Caco-2 (cell line): ENCODE data around the gene SEZ6. TPM values are rescaled to one million over a fixed set of nuclear protein-coding genes. Genes with fewer than 3 reads are reported as not detected.

Experiments used
- BruUV-seq: library from RNA; stranded (reverse); fragments of 400-500 nt; replicated peaks from 2 replicates; lab custom pipeline; 2021; lab: Mats Ljungman, UMichigan
- CTCF ChIA-PET: fragments of 300-600 bp; sonication (Branson Sonifier 250); formaldehyde crosslinking; loops from one replicate; lab custom pipeline; 2022; ENCODE audit warnings: antibody characterized with exemption; lab: Charles Lee
- POLR2A ChIA-PET: fragments of 300-600 bp; sonication (Branson Sonifier 250); formaldehyde crosslinking; loops from one replicate; lab custom pipeline; 2022; ENCODE audit warnings: antibody characterized with exemption; lab: Charles Lee
- DNase-seq, 2 experiments: peaks; one replicate each; pipeline versions ENCODE4 v3.0.0 to v3.0.0-alpha.2; 2020 to 2022
- H3K27me3 ChIP-seq: replicated peaks from 2 replicates; pipeline ENCODE4 v1.6.0; 2011; ENCODE audit warnings: low read length; ENCODE audit not compliant: control insufficient read depth, insufficient read depth
- H3K36me3 ChIP-seq: 2 replicates; pipeline ENCODE4 v1.5.1; 2011; ENCODE audit warnings: low read length; ENCODE audit not compliant: control insufficient read depth, insufficient read depth
- H3K4me1 ChIP-seq: fragments of 250-450 bp; sonication (Bioruptor Pico); 2 replicates; pipeline ENCODE4 v1.5.1; 2020; ENCODE audit warnings: mild to moderate bottlenecking
- H3K4me3 ChIP-seq: 2 replicates; pipeline ENCODE4 v1.5.1; 2011; ENCODE audit warnings: low read depth, mild to moderate bottlenecking, control low read depth, low read length
- H3K9me3 ChIP-seq: fragments of 250-450 bp; sonication (Bioruptor Pico); 2 replicates; pipeline ENCODE4 v1.5.1; 2020; ENCODE audit warnings: mild to moderate bottlenecking, moderate library complexity
- H3K27ac Mint-ChIP-seq: one replicate; pipeline ENCODE4 v1.8.0; 2022; ENCODE audit warnings: mixed read lengths; ENCODE audit not compliant: unreplicated experiment
- H3K27me3 Mint-ChIP-seq: one replicate; pipeline ENCODE4 v1.8.0; 2022; ENCODE audit warnings: mixed read lengths; ENCODE audit not compliant: insufficient read depth, unreplicated experiment
- H3K36me3 Mint-ChIP-seq: one replicate; pipeline ENCODE4 v1.8.0; 2022; ENCODE audit warnings: mild to moderate bottlenecking, mixed read lengths; ENCODE audit not compliant: insufficient read depth, unreplicated experiment
- H3K4me1 Mint-ChIP-seq: one replicate; pipeline ENCODE4 v1.8.0; 2022; ENCODE audit warnings: low read depth, mixed read lengths; ENCODE audit not compliant: unreplicated experiment
- H3K4me3 Mint-ChIP-seq: one replicate; pipeline ENCODE4 v1.8.0; 2022; ENCODE audit warnings: mild to moderate bottlenecking, moderate library complexity, mixed read lengths; ENCODE audit not compliant: unreplicated experiment
- H3K9me3 Mint-ChIP-seq: one replicate; pipeline ENCODE4 v1.8.0; 2022; ENCODE audit warnings: mixed read lengths; ENCODE audit not compliant: unreplicated experiment
- intact Hi-C: fragments of 100-400 bp; cut with micrococcal nuclease; formaldehyde crosslinking; loops from one replicate; pipeline ENCODE4 v1.10.0; 2022; ENCODE audit not compliant: unreplicated experiment
- total RNA-seq: library from RNA; stranded (reverse); gene quantifications from 2 replicates; pipeline ENCODE4 v1.2.3, GENCODE V29; 2022
- TF ChIP-seq, protein P1 (sequence below), 2 experiments: fragments of 200-600 bp in 1 of 2; IDR thresholded peaks; 1 replicate in 1 of 2; 2 replicates in 1 of 2; pipeline versions ENCODE4 v1.5.1 to v1.8.0; 2011 to 2022; ENCODE audit warnings: antibody characterized with exemption in 1 of 2, control low read depth in 1 of 2, inconsistent platforms in 1 of 2, low read depth in 1 of 2, low read length in 1 of 2, mild to moderate bottlenecking in 1 of 2, moderate library complexity in 1 of 2; ENCODE audit not compliant: insufficient read depth in 1 of 2, severe bottlenecking in 1 of 2, unreplicated experiment in 1 of 2

SEZ6 gene
- total RNA-seq, 1 experiment from 2014 or later = not detected

- Histone ChIP-seq H3K27me3 (no peaks in the 10 kb centered on the region), H3K9me3 (no peaks in the 10 kb centered on the region), H3K4me1 (no peaks in the 10 kb centered on the region; the same call in 1 of the 2 replicates), H3K4me3 (no peak overlapping the region), H3K36me3 (no peaks in the 10 kb centered on the region)
- ChIA-PET CTCF (interaction anchor here (0.6 to 1.2 kb wide), 5 partner anchors 9 to 266 kb away, joined by 3 to 7 read pairs (median 4); no protein-coding TSS in a partner anchor), POLR2A (interaction anchor here (0.6 kb wide), 2 partner anchors 39 to 124 kb away, joined by 3 read pairs; no protein-coding TSS in a partner anchor)
- intact Hi-C loops = no loop called here
- H3K36me3 Mint-ChIP-seq = no peaks in the 10 kb centered on the region
- H3K27ac Mint-ChIP-seq = no peak overlapping the region
- no peaks in the 10 kb centered on the region for H3K9me3 Mint-ChIP-seq
- TF ChIP-seq, protein P1, sequence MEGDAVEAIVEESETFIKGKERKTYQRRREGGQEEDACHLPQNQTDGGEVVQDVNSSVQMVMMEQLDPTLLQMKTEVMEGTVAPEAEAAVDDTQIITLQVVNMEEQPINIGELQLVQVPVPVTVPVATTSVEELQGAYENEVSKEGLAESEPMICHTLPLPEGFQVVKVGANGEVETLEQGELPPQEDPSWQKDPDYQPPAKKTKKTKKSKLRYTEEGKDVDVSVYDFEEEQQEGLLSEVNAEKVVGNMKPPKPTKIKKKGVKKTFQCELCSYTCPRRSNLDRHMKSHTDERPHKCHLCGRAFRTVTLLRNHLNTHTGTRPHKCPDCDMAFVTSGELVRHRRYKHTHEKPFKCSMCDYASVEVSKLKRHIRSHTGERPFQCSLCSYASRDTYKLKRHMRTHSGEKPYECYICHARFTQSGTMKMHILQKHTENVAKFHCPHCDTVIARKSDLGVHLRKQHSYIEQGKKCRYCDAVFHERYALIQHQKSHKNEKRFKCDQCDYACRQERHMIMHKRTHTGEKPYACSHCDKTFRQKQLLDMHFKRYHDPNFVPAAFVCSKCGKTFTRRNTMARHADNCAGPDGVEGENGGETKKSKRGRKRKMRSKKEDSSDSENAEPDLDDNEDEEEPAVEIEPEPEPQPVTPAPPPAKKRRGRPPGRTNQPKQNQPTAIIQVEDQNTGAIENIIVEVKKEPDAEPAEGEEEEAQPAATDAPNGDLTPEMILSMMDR (IDR thresholded peaks at IDR 0.05; ENCODE audit: insufficient read depth in 1 of 2, low read depth in 1 of 2, low read length in 1 of 2, severe bottlenecking in 1 of 2, unreplicated experiment in 1 of 2) = no peak
- no TSS peak for BruUV-seq
- no peaks in the 10 kb centered on the region for H3K4me1 Mint-ChIP-seq
- H3K27me3 Mint-ChIP-seq = peaks cover 4% of the 10 kb centered on the region
- no peak overlapping the region for H3K4me3 Mint-ChIP-seq
- no peak for DNase-seq
Measured at GRCh38 chr17:28992625-28993600, 12.9 kb downstream of the SEZ6 start.

- no peak overlapping the region for H3K27ac Mint-ChIP-seq
- intact Hi-C loops = no loop called here
- H3K4me3 Mint-ChIP-seq = no peak overlapping the region
- TF ChIP-seq, protein P1 (IDR thresholded peaks at IDR 0.05; ENCODE audit: insufficient read depth in 1 of 2, low read depth in 1 of 2, low read length in 1 of 2, severe bottlenecking in 1 of 2, unreplicated experiment in 1 of 2) = no peak
- BruUV-seq = no TSS peak
- POLR2A ChIA-PET = no interaction called here
- H3K4me3 ChIP-seq = no peak overlapping the region
- H3K9me3 ChIP-seq = no peaks in the 10 kb centered on the region
- no peaks in the 10 kb centered on the region for H3K36me3 Mint-ChIP-seq
- CTCF ChIA-PET = interaction anchor here (1.0 to 1.2 kb wide), 2 partner anchors 27 to 125 kb away, joined by 6 read pairs; no protein-coding TSS in a partner anchor
- no peaks in the 10 kb centered on the region for H3K4me1 Mint-ChIP-seq
- no peak for DNase-seq
- H3K36me3 ChIP-seq = no peaks in the 10 kb centered on the region
- H3K4me1 ChIP-seq = no peaks in the 10 kb centered on the region; the same call in 1 of the 2 replicates
- H3K9me3 Mint-ChIP-seq = no peaks in the 10 kb centered on the region
- peaks cover 4% of the 10 kb centered on the region for H3K27me3 Mint-ChIP-seq
- H3K27me3 ChIP-seq = no peaks in the 10 kb centered on the region
Measured at GRCh38 chr17:28992185-28992584, 13.6 kb downstream of the SEZ6 start.

GRCh38 chr17:28991779-28992178, 14.1 kb downstream of the SEZ6 start:
- Histone ChIP-seq H3K36me3 (no peaks in the 10 kb centered on the region), H3K4me3 (no peak overlapping the region), H3K9me3 (no peaks in the 10 kb centered on the region), H3K4me1 (no peaks in the 10 kb centered on the region; the same call in 1 of the 2 replicates), H3K27me3 (no peaks in the 10 kb centered on the region)
- H3K27ac Mint-ChIP-seq = no peak overlapping the region
- no TSS peak for BruUV-seq
- H3K4me1 Mint-ChIP-seq = no peaks in the 10 kb centered on the region
- no peaks in the 10 kb centered on the region for H3K36me3 Mint-ChIP-seq
- ChIA-PET POLR2A (no interaction called here), CTCF (interaction anchor here (1.0 to 1.2 kb wide), 2 partner anchors 26 to 126 kb away, joined by 6 read pairs; no protein-coding TSS in a partner anchor)
- no peak overlapping the region for H3K4me3 Mint-ChIP-seq
- H3K9me3 Mint-ChIP-seq = no peaks in the 10 kb centered on the region
- intact Hi-C loops = no loop called here
- peaks cover 2% of the 10 kb centered on the region for H3K27me3 Mint-ChIP-seq
- TF ChIP-seq, protein P1 (IDR thresholded peaks at IDR 0.05; ENCODE audit: insufficient read depth in 1 of 2, low read depth in 1 of 2, low read length in 1 of 2, severe bottlenecking in 1 of 2, unreplicated experiment in 1 of 2) = no peak
- DNase-seq = no peak
